Measurements from ENCODE around the gene TACC3. TPM values are rescaled to one million over a fixed set of nuclear protein-coding genes. Genes with fewer than 3 reads are reported as not detected.

The TACC3 gene
- total RNA-seq, 5 donors from 2014 or later (not counting 1 experiment from before 2014, with no cell fraction given), result 100 to 138 (median 127) TPM

Other genes with a start within 250 kb of the TACC3 start
- gene FAM53A, start 37.2 kb upstream of the TACC3 start, total RNA-seq, result 1 to 10 TPM; 1.4 to 3.0 (median 1.9) TPM
- 10 to 100 TPM; 30.1 to 42.3 (median 36.1) TPM for gene SLBP, start 9.2 kb upstream of the TACC3 start, total RNA-seq
- 10 to 100 TPM; 22.9 to 49.4 (median 46.3) TPM for gene TMEM129, start 198 bp upstream of the TACC3 start, total RNA-seq
- under 1 TPM in 3 of 5 donors, not detected in 2; 0.70 to 0.91 (median 0.90) TPM for gene FGFR3, start 71.8 kb downstream of the TACC3 start, total RNA-seq
- 10 to 100 TPM; 35.4 to 60.3 (median 53.5) TPM for gene LETM1, start 134.6 kb downstream of the TACC3 start, total RNA-seq
- gene NSD2, start 149.9 kb downstream of the TACC3 start, total RNA-seq, result 10 to 100 TPM; 40.8 to 55.3 (median 48.3) TPM